ENCODE measurements around the gene SAMD4A. TPM values are rescaled to one million over a fixed set of nuclear protein-coding genes. Genes with fewer than 3 reads are reported as not detected.

The SAMD4A gene
- total RNA-seq, 2 experiments from 2014 or later, result 0.06 to 1.0 TPM

DNA sequence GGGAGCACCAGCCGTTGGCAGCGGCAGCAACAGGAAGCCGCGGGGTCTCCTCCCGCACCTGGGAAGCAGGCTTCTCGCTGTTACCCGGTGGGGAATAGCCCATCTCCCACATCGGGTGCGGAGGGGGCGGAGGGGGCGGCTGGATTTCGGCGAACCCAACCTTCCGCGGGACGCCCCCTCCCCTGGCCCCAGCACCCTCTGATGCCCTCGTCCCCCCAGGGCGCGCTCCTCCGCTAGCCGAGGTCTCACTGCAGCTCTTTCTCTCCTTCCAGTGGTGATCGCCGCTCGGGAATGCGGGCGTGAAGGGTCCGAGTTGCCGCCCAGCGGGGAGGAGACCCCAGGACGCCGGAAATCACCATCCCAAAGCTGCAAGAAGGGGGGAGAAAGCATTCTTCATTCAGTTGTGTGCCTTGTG lies 303 bp downstream of the SAMD4A start:
- H3K9me3 ChIP-seq (ENCODE audit: low read length), result no peaks in the 10 kb centered on the region
- H3K4me1 ChIP-seq (ENCODE audit: insufficient read depth, low read length, poor library complexity, severe bottlenecking), result peaks cover 33% of the 10 kb centered on the region
- no TSS peak for BruUV-seq (replicated peaks)
- no peak for DNase-seq (ENCODE audit: low spot score)
- no peak for TF ChIP-seq EZH2phosphoT487 (IDR thresholded peaks at IDR 0.05; ENCODE audit: borderline replicate concordance, low read depth, low read length)
- TF ChIP-seq, protein P1, sequence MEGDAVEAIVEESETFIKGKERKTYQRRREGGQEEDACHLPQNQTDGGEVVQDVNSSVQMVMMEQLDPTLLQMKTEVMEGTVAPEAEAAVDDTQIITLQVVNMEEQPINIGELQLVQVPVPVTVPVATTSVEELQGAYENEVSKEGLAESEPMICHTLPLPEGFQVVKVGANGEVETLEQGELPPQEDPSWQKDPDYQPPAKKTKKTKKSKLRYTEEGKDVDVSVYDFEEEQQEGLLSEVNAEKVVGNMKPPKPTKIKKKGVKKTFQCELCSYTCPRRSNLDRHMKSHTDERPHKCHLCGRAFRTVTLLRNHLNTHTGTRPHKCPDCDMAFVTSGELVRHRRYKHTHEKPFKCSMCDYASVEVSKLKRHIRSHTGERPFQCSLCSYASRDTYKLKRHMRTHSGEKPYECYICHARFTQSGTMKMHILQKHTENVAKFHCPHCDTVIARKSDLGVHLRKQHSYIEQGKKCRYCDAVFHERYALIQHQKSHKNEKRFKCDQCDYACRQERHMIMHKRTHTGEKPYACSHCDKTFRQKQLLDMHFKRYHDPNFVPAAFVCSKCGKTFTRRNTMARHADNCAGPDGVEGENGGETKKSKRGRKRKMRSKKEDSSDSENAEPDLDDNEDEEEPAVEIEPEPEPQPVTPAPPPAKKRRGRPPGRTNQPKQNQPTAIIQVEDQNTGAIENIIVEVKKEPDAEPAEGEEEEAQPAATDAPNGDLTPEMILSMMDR (conservative IDR thresholded peaks at IDR 0.05; ENCODE audit: low read length), result no peak
- no peaks in the 10 kb centered on the region for H3K9me2 ChIP-seq (ENCODE audit: insufficient read depth, low read length)
- peak overlapping the region; percentile 85 for H2AFZ ChIP-seq (ENCODE audit: low read length)
- peak overlapping the region; percentile 99 for H3K4me2 ChIP-seq (ENCODE audit: low read length)
- H4K20me1 ChIP-seq (ENCODE audit: insufficient read depth, low read length), result peaks cover 8% of the 10 kb centered on the region; the same call in 1 of the 2 replicates
- H3K27ac ChIP-seq (ENCODE audit: low read depth, low read length, poor library complexity, severe bottlenecking), result no peak overlapping the region
- ChIA-PET POLR2A (interaction anchor here (0.8 to 0.9 kb wide), 2 partner anchors 16 to 37 kb away, joined by 3 read pairs; no protein-coding TSS in a partner anchor), CTCF (ENCODE audit: unreplicated experiment) (no interaction called here)
- H3K36me3 ChIP-seq (ENCODE audit: insufficient read depth, low read length), result no peaks in the 10 kb centered on the region
- H3K79me2 ChIP-seq (ENCODE audit: insufficient read depth, low read depth, low read length), result no peaks in the 10 kb centered on the region
- intact Hi-C loops (cut with micrococcal nuclease; ENCODE audit: unreplicated experiment), result loop anchor here (2.0 to 10.0 kb wide), 3 partner anchors 58 to 335 kb away; partner anchors contain the start of genes CGRRF1 and GCH1
- peak overlapping the region; percentile 72 for H3K4me3 ChIP-seq (ENCODE audit: low read depth, low read length, poor library complexity, severe bottlenecking)

GRCh38 chr14:54567639-54568561 lies 972 bp downstream of the SAMD4A start:
- intact Hi-C loops (cut with micrococcal nuclease; ENCODE audit: unreplicated experiment), result loop anchor here (2.0 to 10.0 kb wide), 3 partner anchors 59 to 334 kb away; partner anchors contain the start of genes CGRRF1 and GCH1
- Histone ChIP-seq H2AFZ (ENCODE audit: low read length) (peak overlapping the region; percentile 85), H3K79me2 (ENCODE audit: insufficient read depth, low read depth, low read length) (no peaks in the 10 kb centered on the region), H3K36me3 (ENCODE audit: insufficient read depth, low read length) (no peaks in the 10 kb centered on the region), H3K4me2 (ENCODE audit: low read length) (peak overlapping the region; percentile 99), H3K9me3 (ENCODE audit: low read length) (peaks cover 2% of the 10 kb centered on the region; the same call in 1 of the 2 replicates), H3K4me1 (ENCODE audit: insufficient read depth, low read length, poor library complexity, severe bottlenecking) (peaks cover 33% of the 10 kb centered on the region), H4K20me1 (ENCODE audit: insufficient read depth, low read length) (peaks cover 8% of the 10 kb centered on the region; the same call in 1 of the 2 replicates), H3K9me2 (ENCODE audit: insufficient read depth, low read length) (no peaks in the 10 kb centered on the region), H3K27ac (ENCODE audit: low read depth, low read length, poor library complexity, severe bottlenecking) (no peak overlapping the region), H3K4me3 (ENCODE audit: low read depth, low read length, poor library complexity, severe bottlenecking) (peak overlapping the region; percentile 72)
- no TSS peak for BruUV-seq (replicated peaks)
- DNase-seq (ENCODE audit: low spot score), result peak; percentile 36
- ChIA-PET CTCF (ENCODE audit: unreplicated experiment) (interaction anchor here (0.6 kb wide), 1 partner anchor 87 kb away, joined by 3 read pairs; no protein-coding TSS in a partner anchor), POLR2A (interaction anchor here (0.7 to 0.9 kb wide), 2 partner anchors 12 to 161 kb away, joined by 5 to 6 read pairs; no protein-coding TSS in a partner anchor)
- TF ChIP-seq, protein P1 (conservative IDR thresholded peaks at IDR 0.05; ENCODE audit: low read length), result no peak
- TF ChIP-seq EZH2phosphoT487 (IDR thresholded peaks at IDR 0.05; ENCODE audit: borderline replicate concordance, low read depth, low read length), result no peak; the same call in 1 of the 2 replicates
